ENCODE measurements around the gene PCCA.
A peak's percentile ranks its signal among the peaks of the same experiment; 100 is the strongest.

Gene PCCA

DNA sequence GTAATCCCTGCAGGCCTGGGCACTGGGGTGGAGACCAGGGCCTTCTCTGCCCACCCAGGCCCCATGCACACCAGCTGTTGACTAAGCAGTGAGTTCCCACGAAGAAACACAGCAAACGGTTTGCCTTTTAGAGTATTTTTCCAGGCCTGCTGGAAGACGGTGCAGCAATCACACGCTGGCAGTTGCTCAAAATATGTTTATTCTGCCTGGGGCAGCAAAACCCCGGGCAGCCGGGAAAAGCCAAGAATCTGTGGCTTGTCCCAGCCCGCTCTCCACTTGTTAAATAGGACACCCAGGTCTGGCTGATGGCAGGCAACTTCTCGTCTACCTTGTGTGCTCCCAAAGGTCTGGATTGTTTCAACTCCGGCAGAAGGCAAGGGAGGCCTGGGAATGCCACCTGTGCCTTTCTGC lies 458.9 kb downstream of the PCCA start:
- TF ChIP-seq, protein P1, sequence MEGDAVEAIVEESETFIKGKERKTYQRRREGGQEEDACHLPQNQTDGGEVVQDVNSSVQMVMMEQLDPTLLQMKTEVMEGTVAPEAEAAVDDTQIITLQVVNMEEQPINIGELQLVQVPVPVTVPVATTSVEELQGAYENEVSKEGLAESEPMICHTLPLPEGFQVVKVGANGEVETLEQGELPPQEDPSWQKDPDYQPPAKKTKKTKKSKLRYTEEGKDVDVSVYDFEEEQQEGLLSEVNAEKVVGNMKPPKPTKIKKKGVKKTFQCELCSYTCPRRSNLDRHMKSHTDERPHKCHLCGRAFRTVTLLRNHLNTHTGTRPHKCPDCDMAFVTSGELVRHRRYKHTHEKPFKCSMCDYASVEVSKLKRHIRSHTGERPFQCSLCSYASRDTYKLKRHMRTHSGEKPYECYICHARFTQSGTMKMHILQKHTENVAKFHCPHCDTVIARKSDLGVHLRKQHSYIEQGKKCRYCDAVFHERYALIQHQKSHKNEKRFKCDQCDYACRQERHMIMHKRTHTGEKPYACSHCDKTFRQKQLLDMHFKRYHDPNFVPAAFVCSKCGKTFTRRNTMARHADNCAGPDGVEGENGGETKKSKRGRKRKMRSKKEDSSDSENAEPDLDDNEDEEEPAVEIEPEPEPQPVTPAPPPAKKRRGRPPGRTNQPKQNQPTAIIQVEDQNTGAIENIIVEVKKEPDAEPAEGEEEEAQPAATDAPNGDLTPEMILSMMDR (conservative IDR thresholded peaks at IDR 0.05), result no peak
- TF ChIP-seq ZFX (IDR thresholded peaks at IDR 0.05), result peak; percentile 66
- peak overlapping the region; percentile 59 for H3K27ac ChIP-seq

DNA sequence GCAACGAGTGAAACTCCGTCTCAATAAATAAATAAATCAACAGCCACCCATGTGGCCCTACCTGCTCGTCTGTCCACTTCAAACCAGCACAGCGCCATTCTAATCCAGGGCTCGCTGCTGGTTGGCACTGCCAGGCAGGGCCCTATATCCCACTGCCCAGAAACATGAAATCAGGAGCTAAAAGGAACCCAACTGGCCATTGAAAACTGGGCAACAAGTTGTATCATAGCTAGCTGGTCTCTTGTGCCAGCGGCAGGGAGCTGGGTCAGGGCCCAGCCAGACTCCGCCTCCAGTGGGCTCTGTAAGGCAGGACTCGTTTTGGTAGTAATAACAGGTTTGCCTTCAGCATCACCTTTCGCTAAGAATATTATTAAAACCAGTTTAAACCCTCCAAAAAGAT lies 460.4 kb downstream of the PCCA start:
- no peak overlapping the region for H3K27ac ChIP-seq
- TF ChIP-seq ZFX (IDR thresholded peaks at IDR 0.05), result no peak
- TF ChIP-seq, protein P1 (conservative IDR thresholded peaks at IDR 0.05), result no peak

DNA sequence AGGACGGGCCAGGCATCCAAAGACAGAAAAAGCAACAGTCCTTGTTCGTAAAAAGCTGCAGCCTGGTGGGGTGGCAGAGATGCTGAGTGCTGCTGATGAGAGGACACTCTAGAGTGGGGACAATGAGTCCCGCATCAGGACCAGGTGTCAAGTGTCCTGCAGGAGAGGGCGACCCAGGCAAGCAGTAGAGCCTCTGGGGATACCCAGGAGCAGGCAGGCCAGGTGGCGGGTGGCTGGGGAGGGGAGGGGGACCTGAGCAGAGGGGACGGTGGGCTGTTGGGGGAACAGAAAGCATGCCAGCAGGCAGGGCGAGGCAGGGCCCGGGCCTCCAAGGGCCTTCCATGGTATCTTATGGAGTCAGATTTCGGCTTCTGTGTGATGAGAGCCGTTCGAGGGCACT lies 463.9 kb downstream of the PCCA start:
- TF ChIP-seq, protein P1 (conservative IDR thresholded peaks at IDR 0.05), result no peak
- no peak for TF ChIP-seq ZFX (IDR thresholded peaks at IDR 0.05)
- H3K27ac ChIP-seq, result no peak overlapping the region

DNA sequence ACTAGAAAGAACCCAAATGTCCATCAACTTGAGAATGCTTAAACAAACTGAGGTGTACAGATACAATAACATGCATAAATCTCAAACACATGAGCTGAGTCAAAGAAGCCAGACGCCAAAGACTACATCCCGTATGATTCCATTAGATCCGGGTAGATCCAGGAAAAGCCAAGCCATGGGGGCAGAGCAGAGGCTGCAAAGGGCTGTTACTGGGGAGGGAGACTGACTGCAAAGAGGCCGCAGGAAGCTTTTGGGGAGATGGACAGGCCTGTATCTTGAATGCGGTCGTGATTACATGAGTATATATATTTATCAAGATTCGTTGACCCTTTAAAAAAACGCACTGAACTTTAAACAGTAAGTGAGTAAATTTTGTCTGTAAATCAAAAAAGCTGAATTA lies 471.0 kb downstream of the PCCA start:
- H3K27ac ChIP-seq, result no peak overlapping the region
- TF ChIP-seq, protein P1 (conservative IDR thresholded peaks at IDR 0.05), result no peak
- no peak for TF ChIP-seq ZFX (IDR thresholded peaks at IDR 0.05)

DNA sequence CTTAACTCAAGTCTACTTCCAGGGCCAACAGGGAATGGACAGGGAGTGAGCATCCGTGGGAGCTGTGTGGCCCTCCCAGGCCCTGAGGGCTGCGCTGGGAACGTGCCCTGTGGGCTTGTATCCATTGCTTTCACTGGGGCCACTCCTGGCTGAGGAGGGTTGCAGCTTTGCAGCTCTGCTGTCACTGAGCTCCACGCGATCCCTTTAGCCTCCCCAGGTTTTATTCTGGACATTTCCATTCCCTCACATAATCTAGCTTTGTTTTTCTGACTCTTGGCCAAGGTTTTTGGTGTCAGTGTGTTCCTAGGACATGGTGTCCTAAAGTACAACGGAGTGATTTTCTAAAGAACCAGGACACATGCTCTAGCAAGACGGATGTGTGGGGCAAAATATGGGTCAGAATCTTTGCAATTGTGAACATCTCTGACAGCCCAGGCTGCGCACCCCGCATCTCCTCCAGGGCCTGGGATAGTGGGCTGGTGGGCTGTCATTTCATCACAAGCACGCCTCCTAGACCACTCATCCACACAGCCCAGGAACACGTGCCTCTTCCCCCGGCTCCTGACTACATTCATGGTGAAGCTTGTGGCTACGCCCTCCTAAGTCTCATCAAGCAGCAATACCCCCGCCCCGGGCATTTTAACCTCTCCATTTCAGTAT lies 471.7 kb downstream of the PCCA start:
- no peak overlapping the region for H3K27ac ChIP-seq
- no peak for TF ChIP-seq ZFX (IDR thresholded peaks at IDR 0.05)
- TF ChIP-seq, protein P1 (conservative IDR thresholded peaks at IDR 0.05), result no peak

DNA sequence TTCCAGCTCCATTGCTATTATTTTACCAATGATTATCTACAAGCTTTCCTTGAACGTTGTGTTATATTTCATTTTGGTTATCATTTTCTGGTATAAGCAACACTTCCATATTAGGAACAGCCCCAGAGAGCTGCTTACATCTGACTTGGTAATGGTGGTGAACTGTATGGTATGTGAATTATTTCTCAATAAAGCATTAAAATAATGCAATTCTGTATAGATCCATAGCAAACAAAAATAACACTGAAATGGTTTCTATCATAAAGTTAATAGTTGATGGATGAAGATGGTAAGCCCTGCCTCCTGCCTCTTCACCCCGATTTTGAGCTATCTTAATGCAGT lies 472.2 kb downstream of the PCCA start:
- TF ChIP-seq, protein P1 (conservative IDR thresholded peaks at IDR 0.05), result no peak
- no peak overlapping the region for H3K27ac ChIP-seq

DNA sequence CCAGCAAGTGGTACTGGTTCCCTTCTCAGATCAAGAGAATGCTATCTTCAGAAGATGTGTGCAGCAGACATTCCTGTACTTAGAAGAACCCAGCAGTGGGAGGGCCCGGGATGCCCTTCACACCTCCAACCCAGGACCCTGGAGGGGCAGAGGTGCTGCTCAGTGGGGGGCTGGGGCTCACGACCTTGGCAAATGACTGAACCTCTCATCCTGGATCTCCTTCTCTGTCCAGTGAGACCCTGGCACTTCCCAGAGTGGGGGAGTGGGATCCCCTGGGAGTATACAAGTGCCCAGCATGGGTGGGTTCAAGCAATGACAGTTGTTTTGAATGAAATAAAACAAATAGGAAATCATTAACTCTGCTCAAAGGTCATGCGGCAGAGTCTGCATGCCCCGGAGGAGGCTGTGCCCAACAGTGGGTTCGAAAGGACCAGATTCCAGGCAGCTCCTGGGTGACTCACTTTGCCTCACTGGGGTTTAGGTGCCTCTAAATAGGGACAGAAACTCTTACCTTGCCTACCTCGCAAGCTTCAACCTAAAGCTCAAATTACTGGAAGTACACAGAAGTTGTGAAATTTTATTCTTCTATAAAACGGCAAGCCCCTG lies 472.8 kb downstream of the PCCA start:
- no peak overlapping the region for H3K27ac ChIP-seq
- TF ChIP-seq, protein P1 (conservative IDR thresholded peaks at IDR 0.05), result no peak
- TF ChIP-seq ZFX (IDR thresholded peaks at IDR 0.05), result no peak
